Activated T-helper 1 cell treated with anti-CD3 and anti-CD28 coated beads, Interleukin-2, amount 50 U/mL, for 16 hours (primary cell): Measurements from ENCODE around the gene SNX25.
"Not testable (repeated sequence)": the region's sequence is repeated elsewhere in the genome, so short reads cannot be mapped to it uniquely, and the experiment has no call there.

Experiments
- DNase-seq, 2 donors: peaks; one replicate each; pipeline ENCODE4 v3.0.0-alpha.2; 2020; ENCODE audit warnings: low read depth in 1 of 2, low spot score in 1 of 2

SNX25 gene

GRCh38 chr4:185339941-185340340 is 130.5 kb downstream of the SNX25 start:
- no peak for DNase-seq

- no peak for DNase-seq
Observed at GRCh38 chr4:185341377-185341776, 132.0 kb downstream of the SNX25 start.

GRCh38 chr4:185341841-185342240 is 132.4 kb downstream of the SNX25 start:
- no peak for DNase-seq

GRCh38 chr4:185343726-185344581 is 134.6 kb downstream of the SNX25 start:
- DNase-seq = no peak

GRCh38 chr4:185344743-185345538 is 135.5 kb downstream of the SNX25 start:
- DNase-seq = no peak

GRCh38 chr4:185346975-185347601 is 137.7 kb downstream of the SNX25 start:
- DNase-seq = no peak

- no peak for DNase-seq
Observed at GRCh38 chr4:185351691-185352090, 142.3 kb downstream of the SNX25 start.

GRCh38 chr4:185352202-185352601 is 142.8 kb downstream of the SNX25 start:
- DNase-seq = no peak

- no peak for DNase-seq
Observed at GRCh38 chr4:185352741-185353140, 143.3 kb downstream of the SNX25 start.

GRCh38 chr4:185357211-185357610 is 147.8 kb downstream of the SNX25 start:
- no peak for DNase-seq

GRCh38 chr4:185357733-185358440 is 148.5 kb downstream of the SNX25 start:
- no peak for DNase-seq

- DNase-seq = no peak
Observed at GRCh38 chr4:185358514-185358913, 149.1 kb downstream of the SNX25 start.

- DNase-seq = no peak
Observed at GRCh38 chr4:185358959-185359358, 149.6 kb downstream of the SNX25 start.

GRCh38 chr4:185359767-185360446 is 150.5 kb downstream of the SNX25 start:
- no peak for DNase-seq

GRCh38 chr4:185361872-185362271 is 152.5 kb downstream of the SNX25 start:
- no peak for DNase-seq

- not testable (repeated sequence) for DNase-seq
Observed at GRCh38 chr4:185362570-185362969, 153.2 kb downstream of the SNX25 start.

- DNase-seq = no peak
Observed at GRCh38 chr4:185363251-185363650, 153.9 kb downstream of the SNX25 start.

- no peak for DNase-seq
Observed at GRCh38 chr4:185364886-185365285, 155.5 kb downstream of the SNX25 start.

- DNase-seq = no peak
Observed at GRCh38 chr4:185369731-185370130, 160.3 kb downstream of the SNX25 start.

GRCh38 chr4:185370268-185370949 is 161.0 kb downstream of the SNX25 start:
- DNase-seq = no peak
